Liver (tissue), 9 donors: ENCODE data around the gene PLGLB1. TPM values are rescaled to one million over a fixed set of nuclear protein-coding genes. Genes with fewer than 3 reads are reported as not detected.
"Not testable (repeated sequence)": the region's sequence is repeated elsewhere in the genome, so short reads cannot be mapped to it uniquely, and the experiment has no call there.

ENCODE experiments used
- DNase-seq: peaks from one replicate; pipeline ENCODE4 v3.0.0-alpha.2; 2017; ENCODE audit warnings: low spot score
- H3K27ac ChIP-seq, 2 donors: one replicate each; pipeline ENCODE4 v1.7.0; 2013; ENCODE audit warnings: inconsistent platforms in 2 of 2, low read length in 2 of 2, control low read depth in 1 of 2, low read depth in 1 of 2, mild to moderate bottlenecking in 1 of 2
- H3K27me3 ChIP-seq, 4 donors: one replicate each; pipeline versions ENCODE4 v1.6.1 to v1.7.0; 2013; ENCODE audit warnings: low read length in 3 of 4, inconsistent platforms in 1 of 4, mild to moderate bottlenecking in 1 of 4, moderate library complexity in 1 of 4; ENCODE audit not compliant: control insufficient read depth in 4 of 4, insufficient read depth in 4 of 4
- H3K36me3 ChIP-seq, 4 donors: one replicate each; pipeline versions ENCODE4 v1.6.1 to v1.7.0; 2013; ENCODE audit warnings: low read length in 3 of 4, mild to moderate bottlenecking in 3 of 4, low read depth in 1 of 4, moderate library complexity in 1 of 4; ENCODE audit not compliant: control insufficient read depth in 4 of 4, insufficient read depth in 3 of 4
- H3K4me1 ChIP-seq, 4 donors: one replicate each; pipeline versions ENCODE4 v1.6.1 to v1.7.0; 2013; ENCODE audit warnings: low read length in 3 of 4, mild to moderate bottlenecking in 3 of 4, moderate library complexity in 1 of 4; ENCODE audit not compliant: control insufficient read depth in 4 of 4, insufficient read depth in 4 of 4
- H3K4me3 ChIP-seq, 3 donors: one replicate each; pipeline versions ENCODE4 v1.6.1 to v1.7.0; 2013; ENCODE audit warnings: low read length in 3 of 3, control low read depth in 1 of 3, low read depth in 1 of 3, mild to moderate bottlenecking in 1 of 3
- H3K9ac ChIP-seq, 2 donors: one replicate each; pipeline ENCODE4 v1.7.0; 2013; ENCODE audit warnings: low read length in 2 of 2, mild to moderate bottlenecking in 2 of 2, moderate library complexity in 2 of 2, control low read depth in 1 of 2, low read depth in 1 of 2
- H3K9me3 ChIP-seq, 4 donors: one replicate each; pipeline versions ENCODE4 v1.6.1 to v1.7.0; 2013; ENCODE audit warnings: low read length in 3 of 4; ENCODE audit not compliant: control insufficient read depth in 4 of 4
- HNF4A ChIP-seq, 2 donors: conservative IDR thresholded peaks; 2 replicates each; pipeline ENCODE4 v1.6.1; 2016; ENCODE audit warnings: antibody characterized with exemption in 2 of 2, mild to moderate bottlenecking in 2 of 2
- RAD21 ChIP-seq, 2 donors: IDR thresholded peaks; 2 replicates each; pipeline ENCODE4 v1.6.1; 2016; ENCODE audit warnings: antibody characterized with exemption in 2 of 2, mild to moderate bottlenecking in 2 of 2
- RXRA ChIP-seq, 2 donors: IDR thresholded peaks; 2 replicates each; pipeline ENCODE4 v1.6.1; 2017 to 2018; ENCODE audit warnings: antibody characterized with exemption in 2 of 2, mild to moderate bottlenecking in 1 of 2
- SP1 ChIP-seq: IDR thresholded peaks from 2 replicates; pipeline ENCODE4 v1.6.1; 2018; ENCODE audit warnings: antibody characterized with exemption, mild to moderate bottlenecking
- WGBS: extraction: QIAGEN DNeasy Blood & Tissue Kit; methylation state at CpG from one replicate; pipeline ENCODE4 v1.1.7; 2013; 5-methylcytosine and 5-hydroxymethylcytosine counted together
- polyA plus RNA-seq, 2 donors: library from polyadenylated mRNA; stranded (reverse) in 1 of 2; unstranded in 1 of 2; fragments of 200-250 nt in 1 of 2; fragments of >200 nt in 1 of 2; fragmentation: Nextera tagmentation in 1 of 2; extraction: Ambion mirVana in 1 of 2; gene quantifications; one replicate each; pipeline versions ENCODE4 v1.2.1 to v1.2.3, GENCODE V29; 2013 to 2015
- total RNA-seq, 2 donors: library from RNA; depleted of rRNA; stranded (reverse); fragments of >200 nt; gene quantifications; one replicate each; pipeline ENCODE4 v1.2.3, GENCODE V29; 2014
- donor health status: healthy.
- donor health status: healthy.
- donor health status: healthy.
- donor health status: healthy.
- donor health status: healthy.

The PLGLB1 gene
- total RNA-seq = 10 to 100 TPM; 35.1 to 90.0 TPM
- polyA plus RNA-seq = 100 to 1,000 TPM in 1 of 2 donors, 10 to 100 TPM in 1; 90.8 to 140 TPM

GRCh38 chr2:87021744-87022143, at the start of gene PLGLB1:
TSS of gene PLGLB1 (minus strand) at chr2:87021844. CDS start at chr2:87021783, 61 bp downstream.
- not testable (repeated sequence) for H3K4me1 ChIP-seq, H3K4me3 ChIP-seq, H3K9ac ChIP-seq, H3K36me3 ChIP-seq, H3K9me3 ChIP-seq, DNase-seq, H3K27me3 ChIP-seq, H3K27ac ChIP-seq
- WGBS = 7% methylated on average over 3 of the region's 3 CpGs
- peak in 1 of 2 donors; percentile 18 for TF ChIP-seq RXRA (IDR thresholded peaks at IDR 0.05)

- H3K4me3 ChIP-seq, DNase-seq, H3K27ac ChIP-seq, H3K27me3 ChIP-seq, H3K9ac ChIP-seq, H3K4me1 ChIP-seq, H3K36me3 ChIP-seq, H3K9me3 ChIP-seq: not testable (repeated sequence)
- WGBS = 42% methylated on average over 1 of the region's 2 CpGs
These were observed 42.7 kb upstream of the PLGLB1 start for GRCh38 chr2:87064305-87064704.

- not testable (repeated sequence) for H3K9me3 ChIP-seq, H3K9ac ChIP-seq, H3K4me1 ChIP-seq, H3K4me3 ChIP-seq, H3K27ac ChIP-seq, H3K27me3 ChIP-seq, DNase-seq, H3K36me3 ChIP-seq
- TF ChIP-seq RAD21 (IDR thresholded peaks at IDR 0.05) (peak in 1 of 2 donors; percentile 23), SP1 (peak; percentile 32), HNF4A (conservative IDR thresholded peaks at IDR 0.05) (peak; percentile 17 to 46), RXRA (IDR thresholded peaks at IDR 0.05) (peak; percentile 54 to 73)
- WGBS = no CpG with 5 or more reads among the region's 2 CpGs
These were observed 41.8 kb upstream of the PLGLB1 start for GRCh38 chr2:87063431-87063830.

GRCh38 chr2:87061519-87061918, 39.9 kb upstream of the PLGLB1 start:
- no CpG with 5 or more reads among the region's 1 CpG for WGBS
- H3K27ac ChIP-seq, H3K9ac ChIP-seq, H3K4me3 ChIP-seq, DNase-seq, H3K9me3 ChIP-seq, H3K27me3 ChIP-seq, H3K4me1 ChIP-seq, H3K36me3 ChIP-seq: not testable (repeated sequence)

- H3K9me3 ChIP-seq, H3K4me3 ChIP-seq, H3K27me3 ChIP-seq, H3K9ac ChIP-seq, H3K27ac ChIP-seq, H3K4me1 ChIP-seq, DNase-seq, H3K36me3 ChIP-seq: not testable (repeated sequence)
- 98% methylated on average over 3 of the region's 4 CpGs for WGBS
These were observed 36.0 kb upstream of the PLGLB1 start for GRCh38 chr2:87057606-87058005.

- H3K4me1 ChIP-seq, DNase-seq: not testable (repeated sequence)
These were observed 35.2 kb upstream of the PLGLB1 start for GRCh38 chr2:87056843-87057242.

GRCh38 chr2:87056435-87056834, 34.8 kb upstream of the PLGLB1 start:
- not testable (repeated sequence) for H3K9me3 ChIP-seq, DNase-seq, H3K36me3 ChIP-seq, H3K9ac ChIP-seq, H3K27me3 ChIP-seq, H3K4me3 ChIP-seq, H3K27ac ChIP-seq, H3K4me1 ChIP-seq
- no CpG with 5 or more reads among the region's 11 CpGs for WGBS

More at GRCh38 chr2:87056843-87057242, 35.2 kb upstream of the PLGLB1 start:
- not testable (repeated sequence) for H3K27ac ChIP-seq, H3K36me3 ChIP-seq, H3K9me3 ChIP-seq, H3K9ac ChIP-seq, H3K27me3 ChIP-seq, H3K4me3 ChIP-seq

GRCh38 chr2:87054375-87054774, 32.7 kb upstream of the PLGLB1 start:
- not testable (repeated sequence) for H3K9ac ChIP-seq, H3K27me3 ChIP-seq, DNase-seq, H3K27ac ChIP-seq, H3K9me3 ChIP-seq, H3K36me3 ChIP-seq, H3K4me1 ChIP-seq, H3K4me3 ChIP-seq
- WGBS = 100% methylated on average over 2 of the region's 4 CpGs
